Effector CD8-positive, alpha-beta T cell (primary cell): ENCODE data around the gene NPHP4.

Source experiments
- DNase-seq: peaks from one replicate; lab custom pipeline; 2025; lab: John Stamatoyannopoulos, UW

Gene NPHP4

GRCh38 chr1:5950201-5950895 is 41.9 kb downstream of the NPHP4 start:
- DNase-seq: no peak

GRCh38 chr1:5949761-5950100 is 42.5 kb downstream of the NPHP4 start:
- DNase-seq: no peak

GRCh38 chr1:5949085-5949760 is 43.0 kb downstream of the NPHP4 start:
- no peak for DNase-seq

- no peak for DNase-seq
These were observed 43.6 kb downstream of the NPHP4 start for GRCh38 chr1:5948681-5949005.

- DNase-seq: no peak
These were observed 44.1 kb downstream of the NPHP4 start for GRCh38 chr1:5947978-5948680.

GRCh38 chr1:5947071-5947821 is 45.0 kb downstream of the NPHP4 start:
- no peak for DNase-seq

- DNase-seq: no peak
These were observed 46.8 kb downstream of the NPHP4 start for GRCh38 chr1:5945445-5945844.

GRCh38 chr1:5944843-5945167 is 47.4 kb downstream of the NPHP4 start:
- DNase-seq: no peak

- DNase-seq: no peak
These were observed 47.9 kb downstream of the NPHP4 start for GRCh38 chr1:5944154-5944842.

- DNase-seq: no peak
These were observed 48.7 kb downstream of the NPHP4 start for GRCh38 chr1:5943343-5944124.

- no peak for DNase-seq
These were observed 50.6 kb downstream of the NPHP4 start for GRCh38 chr1:5941671-5942070.

- DNase-seq: no peak
These were observed 51.4 kb downstream of the NPHP4 start for GRCh38 chr1:5940723-5941407.

GRCh38 chr1:5939271-5940170 is 52.7 kb downstream of the NPHP4 start:
- DNase-seq: no peak

- no peak for DNase-seq
These were observed 54.1 kb downstream of the NPHP4 start for GRCh38 chr1:5938101-5938646.

GRCh38 chr1:5937373-5937857 is 54.8 kb downstream of the NPHP4 start:
- no peak for DNase-seq

GRCh38 chr1:5936621-5937372 is 55.4 kb downstream of the NPHP4 start:
- DNase-seq: no peak

- no peak for DNase-seq
These were observed 56.1 kb downstream of the NPHP4 start for GRCh38 chr1:5936126-5936525.

GRCh38 chr1:5935026-5935425 is 57.2 kb downstream of the NPHP4 start:
- DNase-seq: no peak
